K562 (cell line): ENCODE data around the gene CHRNA9.

Experiments used
- CTCF ChIP-seq, 3 experiments: IDR thresholded peaks in 2 of 3; conservative IDR thresholded peaks in 1 of 3; 2 replicates each; pipeline ENCODE4 v1.5.1; 2011 to 2012; ENCODE audit warnings: low read length in 3 of 3, mild to moderate bottlenecking in 3 of 3, control low read depth in 2 of 3, improper control_type of control experiment in 1 of 3, inconsistent platforms in 1 of 3, low read depth in 1 of 3, mixed read lengths in 1 of 3, moderate library complexity in 1 of 3; ENCODE audit not compliant: insufficient read depth in 2 of 3
- OTX1 ChIP-seq: fragments of 450-650 bp; formaldehyde crosslinking; IDR thresholded peaks from 2 replicates; pipeline ENCODE4 v1.4.0; 2022; ENCODE audit warnings: mild to moderate bottlenecking
- POLR2AphosphoS5 ChIP-seq: IDR thresholded peaks from 2 replicates; pipeline ENCODE4 v1.6.1; 2011; ENCODE audit warnings: mild to moderate bottlenecking, low read depth, low read length, moderate library complexity; ENCODE audit not compliant: control insufficient read depth, insufficient read depth
- ZBTB40 ChIP-seq, 2 experiments: fragments of 450-650 bp in 1 of 2; sonication (generic) in 1 of 2; formaldehyde crosslinking in 1 of 2; IDR thresholded peaks; 2 replicates each; pipeline versions ENCODE4 v1.7.1 to v1.9.0; 2016 to 2022; ENCODE audit warnings: inconsistent platforms in 1 of 2, mild to moderate bottlenecking in 1 of 2, missing genetic modification reagents in 1 of 2
- ZNF551 ChIP-seq: fragments of 250-450 bp; sonication (Bioruptor Pico); IDR thresholded peaks from 2 replicates; pipeline ENCODE4 v1.5.0; 2021; ENCODE audit warnings: mild to moderate bottlenecking, moderate library complexity
- ZNF766 ChIP-seq: fragments of 200-800 bp; sonication (Bioruptor generic); conservative IDR thresholded peaks from 2 replicates; pipeline ENCODE4 v1.6.1; 2016; ENCODE audit warnings: missing genetic modification characterization, missing compliant biosample characterization

- TF ChIP-seq ZBTB40 (IDR thresholded peaks at IDR 0.05) (no peak), ZBTB40 (CRISPR knock-in tag; IDR thresholded peaks at IDR 0.05) (no peak), ZNF551 (no peak), ZNF766 (CRISPR knock-in tag) (no peak), OTX1 (CRISPR knock-in tag) (no peak), POLR2AphosphoS5 (no peak), CTCF (IDR thresholded peaks at IDR 0.05 in 2 of 3, conservative IDR thresholded peaks at IDR 0.05 in 1 of 3; ENCODE audit: insufficient read depth in 2 of 3, low read depth in 1 of 3, low read length in 3 of 3) (no peak)
Measured at GRCh38 chr4:40316333-40316781, 18.8 kb upstream of the CHRNA9 start.
